ENCODE measurements around the gene GTF2A1.
"Not testable (repeated sequence)": the region's sequence is repeated elsewhere in the genome, so short reads cannot be mapped to it uniquely, and the experiment has no call there.

GTF2A1 gene

GRCh38 chr14:81234278-81234677 is 13.5 kb upstream of the GTF2A1 start:
- TF ChIP-seq CTCF (IDR thresholded peaks at IDR 0.05; ENCODE audit: borderline replicate concordance, control extremely low read depth, extremely low read depth, insufficient read depth, missing control alignments): no peak
- no peak for DNase-seq (ENCODE audit: low spot score)
- in situ Hi-C loops (cut with MboI; ENCODE audit: low sequenced_read_pairs, unreplicated experiment): no loop called here

- no peak for TF ChIP-seq CTCF (IDR thresholded peaks at IDR 0.05; ENCODE audit: borderline replicate concordance, control extremely low read depth, extremely low read depth, insufficient read depth, missing control alignments)
- DNase-seq (ENCODE audit: low spot score): no peak
- in situ Hi-C loops (cut with MboI; ENCODE audit: low sequenced_read_pairs, unreplicated experiment): no loop called here
Measured at GRCh38 chr14:81233615-81234014, 12.9 kb upstream of the GTF2A1 start.

- no peak for TF ChIP-seq CTCF (IDR thresholded peaks at IDR 0.05; ENCODE audit: borderline replicate concordance, control extremely low read depth, extremely low read depth, insufficient read depth, missing control alignments)
- in situ Hi-C loops (cut with MboI; ENCODE audit: low sequenced_read_pairs, unreplicated experiment): no loop called here
Measured at GRCh38 chr14:81231540-81231939, 10.8 kb upstream of the GTF2A1 start.

GRCh38 chr14:81224222-81224621 is 3.5 kb upstream of the GTF2A1 start:
- in situ Hi-C loops (cut with MboI; ENCODE audit: low sequenced_read_pairs, unreplicated experiment): no loop called here
- DNase-seq (ENCODE audit: low spot score): no peak
- TF ChIP-seq CTCF (IDR thresholded peaks at IDR 0.05; ENCODE audit: borderline replicate concordance, control extremely low read depth, extremely low read depth, insufficient read depth, missing control alignments): no peak

More at GRCh38 chr14:81231540-81231939, 10.8 kb upstream of the GTF2A1 start:
- DNase-seq (ENCODE audit: low spot score): no peak

GRCh38 chr14:81223788-81224187 is 3.0 kb upstream of the GTF2A1 start:
- in situ Hi-C loops (cut with MboI; ENCODE audit: low sequenced_read_pairs, unreplicated experiment): not testable (repeated sequence)

GRCh38 chr14:81222691-81223090 is 1.9 kb upstream of the GTF2A1 start:
- in situ Hi-C loops (cut with MboI; ENCODE audit: low sequenced_read_pairs, unreplicated experiment): no loop called here
- TF ChIP-seq CTCF (IDR thresholded peaks at IDR 0.05; ENCODE audit: borderline replicate concordance, control extremely low read depth, extremely low read depth, insufficient read depth, missing control alignments): no peak
- no peak for DNase-seq (ENCODE audit: low spot score)

More at GRCh38 chr14:81223788-81224187, 3.0 kb upstream of the GTF2A1 start:
- DNase-seq (ENCODE audit: low spot score): not testable (repeated sequence)

GRCh38 chr14:81222126-81222525 is 1.4 kb upstream of the GTF2A1 start:
- no peak for TF ChIP-seq CTCF (IDR thresholded peaks at IDR 0.05; ENCODE audit: borderline replicate concordance, control extremely low read depth, extremely low read depth, insufficient read depth, missing control alignments)
- in situ Hi-C loops (cut with MboI; ENCODE audit: low sequenced_read_pairs, unreplicated experiment): no loop called here

More at GRCh38 chr14:81222126-81222525, 1.4 kb upstream of the GTF2A1 start:
- no peak for DNase-seq (ENCODE audit: low spot score)
